GM23338 (cell line): ENCODE data around the gene GABPB1. TPM values are rescaled to one million over a fixed set of nuclear protein-coding genes. Genes with fewer than 3 reads are reported as not detected.

ENCODE experiments used
- ATAC-seq: fragments of 200-7000 bp; cut with Tn5 transposase; 3 replicates; pipeline ENCODE4 v1.9.1; 2020
- DNase-seq: peaks from one replicate; pipeline ENCODE4 v3.0.0-alpha.2; 2015; ENCODE audit warnings: low spot score
- H2AFZ ChIP-seq: fragments of 200-600 bp; sonication (generic); 2 replicates; pipeline ENCODE4 v1.8.0; 2016; ENCODE audit warnings: antibody characterized with exemption, mild to moderate bottlenecking, moderate library complexity
- H3F3A ChIP-seq: fragments of 200-600 bp; sonication (generic); replicated peaks from 2 replicates; pipeline ENCODE4 v1.8.0; 2017; ENCODE audit warnings: antibody characterized with exemption, mixed run types, low read depth
- H3K27ac ChIP-seq: fragments of 200-600 bp; sonication (generic); 2 replicates; pipeline ENCODE4 v1.6.1; 2016; ENCODE audit warnings: low read depth
- H3K27me3 ChIP-seq: fragments of 200-600 bp; sonication (generic); 2 replicates; pipeline ENCODE4 v1.8.0; 2016; ENCODE audit warnings: mild to moderate bottlenecking, mixed run types, moderate library complexity; ENCODE audit not compliant: insufficient read depth
- H3K36me3 ChIP-seq: fragments of 200-600 bp; sonication (generic); 2 replicates; pipeline ENCODE4 v1.8.0; 2016; ENCODE audit warnings: mild to moderate bottlenecking; ENCODE audit not compliant: insufficient read depth
- H3K4me1 ChIP-seq: fragments of 200-600 bp; sonication (generic); 2 replicates; pipeline ENCODE4 v1.8.0; 2016; ENCODE audit warnings: mild to moderate bottlenecking, moderate library complexity; ENCODE audit not compliant: insufficient read depth
- H3K4me2 ChIP-seq: fragments of 200-600 bp; sonication (generic); 2 replicates; pipeline ENCODE4 v1.7.1; 2017; ENCODE audit warnings: mixed run types
- H3K4me3 ChIP-seq: fragments of 200-600 bp; sonication (generic); 2 replicates; pipeline ENCODE4 v1.6.1; 2016; ENCODE audit warnings: mixed run types
- H3K79me2 ChIP-seq: fragments of 200-600 bp; sonication (generic); replicated peaks from 2 replicates; pipeline ENCODE4 v1.8.0; 2017; ENCODE audit warnings: mild to moderate bottlenecking; ENCODE audit not compliant: insufficient read depth
- H3K9me2 ChIP-seq: fragments of 200-600 bp; sonication (generic); 2 replicates; pipeline ENCODE4 v1.8.0; 2017; ENCODE audit not compliant: insufficient read depth
- H4K20me1 ChIP-seq: fragments of 200-600 bp; sonication (generic); replicated peaks from 2 replicates; pipeline ENCODE4 v1.8.0; 2017; ENCODE audit warnings: mild to moderate bottlenecking; ENCODE audit not compliant: insufficient read depth
- H3K27ac Mint-ChIP-seq: 2 replicates; pipeline ENCODE4 v1.8.0; 2020; ENCODE audit warnings: inconsistent platforms, mild to moderate bottlenecking, moderate library complexity, mixed read lengths
- H3K27me3 Mint-ChIP-seq: 3 replicates; pipeline ENCODE4 v1.8.0; 2022; ENCODE audit warnings: low read depth, mild to moderate bottlenecking, moderate library complexity, mixed read lengths, inconsistent platforms; ENCODE audit not compliant: insufficient read depth, poor library complexity
- H3K36me3 Mint-ChIP-seq: 3 replicates; pipeline ENCODE4 v1.8.0; 2021; ENCODE audit warnings: low read depth, mild to moderate bottlenecking, inconsistent platforms, moderate library complexity, mixed read lengths
- H3K4me1 Mint-ChIP-seq: 3 replicates; pipeline ENCODE4 v1.8.0; 2020; ENCODE audit warnings: mild to moderate bottlenecking, inconsistent platforms, mixed read lengths
- H3K4me3 Mint-ChIP-seq: 3 replicates; pipeline ENCODE4 v1.8.0; 2021; ENCODE audit warnings: moderate library complexity, mild to moderate bottlenecking, inconsistent platforms, mixed read lengths
- H3K9me3 Mint-ChIP-seq: 3 replicates; pipeline ENCODE4 v1.8.0; 2020; ENCODE audit warnings: moderate library complexity, mild to moderate bottlenecking, inconsistent platforms, mixed read lengths
- CREB1 ChIP-seq: fragments of 250-450 bp; sonication (Bioruptor Pico); IDR thresholded peaks from 2 replicates; pipeline ENCODE4 v1.5.0; 2020; ENCODE audit warnings: low read depth, mild to moderate bottlenecking, moderate library complexity
- CTCF ChIP-seq, 2 experiments: fragments of 200-600 bp in 1 of 2; sonication (generic) in 1 of 2; conservative IDR thresholded peaks; 2 replicates each; pipeline versions ENCODE4 v1.5.1 to v1.6.1; 2016 to 2017; ENCODE audit warnings: antibody characterized with exemption in 2 of 2, low read depth in 2 of 2, mild to moderate bottlenecking in 2 of 2, moderate library complexity in 1 of 2
- ETS1 ChIP-seq: IDR thresholded peaks from 2 replicates; pipeline ENCODE4 v1.6.1; 2016; ENCODE audit warnings: antibody characterized with exemption
- EZH2 ChIP-seq: fragments of 200-600 bp; sonication (generic); IDR thresholded peaks from one replicate; pipeline ENCODE4 v1.8.0; 2017; ENCODE audit warnings: antibody characterized with exemption, mild to moderate bottlenecking, low read depth; ENCODE audit not compliant: unreplicated experiment
- EZH2phosphoT487 ChIP-seq: fragments of 200-600 bp; sonication (generic); IDR thresholded peaks from one replicate; pipeline ENCODE4 v1.8.1; 2018; ENCODE audit warnings: antibody characterized with exemption; ENCODE audit not compliant: unreplicated experiment
- JUNB ChIP-seq: IDR thresholded peaks from one replicate; pipeline ENCODE4 v1.6.1; 2016; ENCODE audit warnings: antibody characterized with exemption; ENCODE audit not compliant: unreplicated experiment
- NANOG ChIP-seq: IDR thresholded peaks from 2 replicates; pipeline ENCODE4 v1.6.1; 2016; ENCODE audit warnings: antibody characterized with exemption, borderline replicate concordance
- POLR2AphosphoS5 ChIP-seq: IDR thresholded peaks from 2 replicates; pipeline ENCODE4 v1.6.1; 2016; ENCODE audit warnings: antibody characterized with exemption, low read depth
- REST ChIP-seq: IDR thresholded peaks from one replicate; pipeline ENCODE4 v1.6.1; 2018; ENCODE audit warnings: antibody characterized with exemption; ENCODE audit not compliant: unreplicated experiment
- STAT1 ChIP-seq: IDR thresholded peaks from one replicate; pipeline ENCODE4 v1.6.1; 2016; ENCODE audit warnings: antibody characterized with exemption; ENCODE audit not compliant: unreplicated experiment
- ZNF114 ChIP-seq: fragments of 250-450 bp; sonication (Bioruptor Pico); IDR thresholded peaks from 2 replicates; pipeline ENCODE4 v1.5.0; 2020; ENCODE audit warnings: mild to moderate bottlenecking, moderate library complexity
- ZNF331 ChIP-seq: fragments of 250-450 bp; sonication (Bioruptor Pico); IDR thresholded peaks from 2 replicates; pipeline ENCODE4 v1.5.0; 2020; ENCODE audit warnings: low read depth, mild to moderate bottlenecking, moderate library complexity
- ZNF462 ChIP-seq: fragments of 250-450 bp; sonication (Bioruptor Pico); IDR thresholded peaks from 2 replicates; pipeline ENCODE4 v1.5.0; 2020; ENCODE audit warnings: mild to moderate bottlenecking, moderate library complexity
- polyA plus RNA-seq: library from polyadenylated mRNA; unstranded; fragments of >200 nt; fragmentation: Nextera tagmentation; extraction: Ambion mirVana; gene quantifications from 2 replicates; pipeline ENCODE4 v1.2.1, GENCODE V29; 2016
- total RNA-seq: library from RNA; depleted of rRNA; stranded (reverse); fragments of >200 nt; shearing (Covaris generic); gene quantifications from 2 replicates; pipeline ENCODE4 v1.2.3, GENCODE V29; 2014

GABPB1 gene
- total and polyA plus RNA-seq, 2 experiments from 2014 or later = 34.4 to 53.9 TPM

- Histone ChIP-seq H3K79me2 (no peaks in the 10 kb centered on the region), H3K9me2 (no peaks in the 10 kb centered on the region), H2AFZ (no peak overlapping the region), H3F3A (no peaks in the 10 kb centered on the region), H3K4me2 (no peak overlapping the region), H3K4me1 (no peaks in the 10 kb centered on the region), H3K27ac (no peak overlapping the region), H3K4me3 (no peak overlapping the region), H4K20me1 (no peaks in the 10 kb centered on the region), H3K27me3 (no peaks in the 10 kb centered on the region), H3K36me3 (no peaks in the 10 kb centered on the region)
- H3K27me3 Mint-ChIP-seq = no peaks in the 10 kb centered on the region
- H3K9me3 Mint-ChIP-seq = no peaks in the 10 kb centered on the region
- H3K4me3 Mint-ChIP-seq = no peak overlapping the region
- peaks cover 3% of the 10 kb centered on the region; the same call in 1 of the 3 replicates for H3K36me3 Mint-ChIP-seq
- H3K27ac Mint-ChIP-seq = no peak overlapping the region
- ATAC-seq (no peak), DNase-seq (no peak)
- no peaks in the 10 kb centered on the region for H3K4me1 Mint-ChIP-seq
- TF ChIP-seq POLR2AphosphoS5 (no peak), ZNF462 (CRISPR knock-in tag) (no peak), ETS1 (no peak), CREB1 (CRISPR knock-in tag) (no peak), ZNF114 (CRISPR knock-in tag) (no peak), STAT1 (no peak), REST (no peak), EZH2 (no peak), CTCF (conservative IDR thresholded peaks at IDR 0.05; ENCODE audit: low read depth in 2 of 2) (no peak), EZH2phosphoT487 (no peak), JUNB (no peak), ZNF331 (CRISPR knock-in tag) (no peak), NANOG (no peak)
Measured at GRCh38 chr15:50280271-50280670, 74.7 kb downstream of the GABPB1 start.
